Hindlimb muscle (tissue), 1 donor: ENCODE measurements around the gene CCNF. TPM values are rescaled to one million over a fixed set of nuclear protein-coding genes. Genes with fewer than 3 reads are reported as not detected.
A peak's percentile ranks its signal among the peaks of the same experiment; 100 is the strongest.

ENCODE experiments used
- DNase-seq: peaks from one replicate; pipeline ENCODE4 v3.0.0-alpha.2; 2013
- polyA plus RNA-seq: library from polyadenylated mRNA; unstranded; fragments of 120-200 nt; gene quantifications from one replicate; pipeline ENCODE4 v1.2.1, GENCODE V29; 2013; ENCODE audit not compliant: insufficient read length

CCNF gene
- polyA plus RNA-seq, 1 donor, result 7.0 TPM

DNA sequence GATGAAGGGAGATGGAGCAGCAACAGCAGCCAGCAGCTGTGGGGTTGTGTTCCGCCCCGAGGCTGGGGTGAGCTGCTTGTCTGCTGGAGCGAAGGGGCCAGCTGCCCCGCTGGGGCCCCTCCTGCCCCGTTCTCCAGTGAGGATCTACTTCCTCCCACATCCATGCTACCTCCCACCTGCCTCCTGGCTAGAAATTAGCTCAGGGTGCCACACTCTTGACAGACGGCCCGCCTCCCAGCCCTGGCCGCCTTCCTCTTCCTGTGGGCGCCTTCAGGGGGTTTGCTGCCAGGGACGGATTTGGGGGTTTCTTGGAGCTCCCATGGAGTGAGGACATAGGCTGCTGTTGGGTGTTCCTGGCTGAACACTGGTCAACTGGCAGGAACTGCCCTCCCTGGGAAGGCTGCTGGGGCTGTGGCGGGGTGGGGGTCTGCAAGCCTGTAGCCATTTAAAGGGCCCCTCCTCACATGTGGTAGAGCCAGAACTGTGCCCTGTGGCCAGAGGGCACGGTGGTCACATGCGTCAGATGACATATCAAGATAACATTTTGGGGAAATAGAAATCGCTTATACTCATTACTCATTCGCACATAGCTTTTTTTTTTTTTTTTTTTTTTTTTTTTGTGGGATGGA lies 58.8 kb downstream of the CCNF start:
- no peak for DNase-seq

DNA sequence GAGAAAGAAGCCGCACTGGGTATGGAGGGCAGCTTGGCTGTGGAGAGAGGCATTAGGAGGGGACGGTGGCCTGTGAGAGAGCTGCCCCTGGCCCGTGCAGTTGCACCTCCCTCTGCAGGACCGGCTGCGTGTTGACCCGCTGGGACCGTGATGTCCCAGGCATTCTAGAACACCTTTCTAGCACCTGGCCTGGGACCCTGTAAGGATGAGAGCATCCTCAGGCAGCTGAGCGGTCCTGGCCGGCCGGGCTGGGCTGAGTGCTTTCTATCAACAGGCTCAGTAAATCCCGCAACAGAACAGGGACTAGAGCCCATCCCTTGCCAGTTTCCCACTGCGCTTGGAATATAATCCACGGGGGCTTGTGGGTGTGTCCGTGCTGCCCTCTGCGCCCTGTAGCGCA lies 60.3 kb downstream of the CCNF start:
- no peak for DNase-seq

DNA sequence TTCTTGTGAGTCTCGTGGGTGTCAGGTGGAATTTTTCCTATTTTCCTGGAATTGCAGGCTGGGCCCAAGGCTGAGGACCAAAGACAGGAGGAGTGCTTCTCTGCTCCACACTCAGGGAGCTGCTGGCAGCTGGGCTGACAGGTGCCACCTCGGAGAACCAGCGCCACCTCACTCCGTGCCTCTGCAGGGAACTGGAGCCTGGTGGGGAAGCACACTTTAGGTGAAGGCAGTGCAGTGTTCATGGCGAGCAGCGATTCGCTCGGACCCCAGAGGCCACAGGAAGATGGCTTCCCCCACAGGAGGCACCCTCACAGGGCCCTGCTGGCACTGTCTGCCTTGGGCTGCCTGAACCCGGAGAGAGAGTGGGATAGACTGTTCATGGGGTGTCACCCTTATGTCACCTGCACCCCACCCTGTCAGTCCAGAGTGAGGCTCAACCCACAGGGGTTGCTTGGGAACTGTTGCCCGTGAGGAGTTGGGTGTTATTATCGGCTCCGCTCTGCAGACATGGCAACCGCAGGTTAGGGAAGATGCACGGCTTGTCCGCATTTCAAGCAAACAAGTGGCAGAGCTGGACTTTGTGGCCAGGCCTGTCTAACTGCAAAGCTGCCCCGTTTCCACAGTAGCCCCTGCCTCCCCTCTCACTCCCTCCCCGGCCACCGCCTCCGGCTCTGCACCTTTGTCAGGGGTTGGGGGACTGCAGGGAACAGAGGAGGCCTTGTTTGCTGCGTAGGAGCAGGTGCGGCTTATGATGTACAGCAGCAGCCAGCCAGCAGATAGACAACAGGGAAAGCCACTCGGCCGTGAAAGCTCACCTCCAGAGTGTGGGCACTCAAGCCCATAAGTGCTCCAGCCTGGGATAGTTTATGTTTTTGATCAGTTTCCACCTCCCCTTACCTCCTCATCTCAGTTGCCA lies 61.2 kb downstream of the CCNF start:
- DNase-seq, result no peak

DNA sequence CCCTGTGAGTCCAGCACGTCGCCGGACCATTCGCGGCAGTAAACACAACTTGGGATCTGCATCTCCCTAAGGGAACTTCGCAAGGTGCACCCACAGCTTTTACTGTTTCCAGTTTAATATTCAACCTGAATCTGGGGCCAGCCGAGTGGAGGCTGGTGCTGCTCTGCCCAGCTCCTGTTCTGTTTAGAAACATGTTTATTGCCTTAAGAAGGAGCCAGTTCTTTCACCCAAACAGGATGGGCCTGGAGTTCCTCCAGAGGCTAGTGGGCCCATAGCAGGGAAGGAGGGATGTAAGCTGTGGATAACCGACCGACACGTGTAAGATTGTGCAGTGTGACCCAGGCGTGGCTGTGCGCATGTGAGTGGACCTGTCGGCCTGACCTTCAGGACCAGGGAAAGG lies 63.0 kb downstream of the CCNF start:
- DNase-seq, result no peak

DNA sequence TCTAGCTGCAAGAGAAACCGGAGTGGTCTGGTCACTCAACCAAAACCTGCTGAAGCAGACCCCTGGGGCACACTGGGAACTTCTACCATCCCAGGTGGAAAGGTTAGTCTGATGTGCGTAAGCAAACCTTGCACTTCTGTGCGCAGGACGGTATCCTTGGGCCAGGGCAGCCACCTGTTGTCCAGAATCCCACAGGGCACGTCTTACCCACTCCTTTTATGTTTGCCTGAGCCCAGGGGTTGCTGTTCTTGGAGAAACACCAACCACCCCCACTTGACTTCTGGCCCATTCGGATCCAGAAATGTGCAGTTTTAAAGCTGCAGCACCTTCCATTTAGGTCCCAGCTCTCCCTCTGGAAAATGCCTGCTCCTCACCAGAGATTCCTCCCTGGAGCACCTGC lies 64.4 kb downstream of the CCNF start:
- DNase-seq, result no peak

DNA sequence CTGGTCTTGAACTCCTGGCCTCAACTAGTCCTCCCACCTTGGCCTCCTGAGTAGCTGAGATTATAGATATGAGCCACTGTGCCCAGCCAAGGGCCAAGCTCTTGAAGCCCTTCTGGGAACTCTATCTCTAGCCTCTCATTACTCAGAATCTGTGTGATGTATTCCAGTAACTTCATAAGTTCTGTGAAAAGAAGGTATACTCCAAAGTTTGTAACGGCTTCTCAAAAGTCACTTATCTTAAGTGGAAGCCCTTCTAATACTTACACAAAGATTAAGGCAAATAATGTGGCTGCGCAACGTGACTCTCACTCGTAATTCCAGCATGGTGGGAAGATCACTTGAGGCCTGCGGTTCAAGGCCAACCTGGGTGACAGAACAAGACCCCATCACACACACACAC lies 65.4 kb downstream of the CCNF start:
- no peak for DNase-seq

DNA sequence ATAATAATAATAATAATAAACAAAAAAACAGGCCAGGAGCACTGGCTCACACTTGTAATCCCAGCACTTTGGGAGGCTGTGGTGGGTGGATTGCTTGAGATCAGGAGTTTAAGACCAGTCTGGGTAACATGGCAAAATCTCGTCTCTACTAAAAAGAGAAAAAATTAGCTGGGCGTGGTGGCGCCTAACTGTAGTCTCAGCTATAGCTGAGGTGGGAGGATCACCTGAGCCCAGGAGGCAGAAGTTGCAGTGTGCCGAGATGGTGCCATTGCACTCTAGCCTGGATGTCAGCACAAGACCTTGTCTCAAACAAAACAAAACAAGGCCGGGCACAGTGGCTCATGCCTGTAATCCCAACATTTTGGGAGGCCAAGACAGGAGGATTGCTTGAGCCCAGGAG lies 65.8 kb downstream of the CCNF start:
- no peak for DNase-seq

DNA sequence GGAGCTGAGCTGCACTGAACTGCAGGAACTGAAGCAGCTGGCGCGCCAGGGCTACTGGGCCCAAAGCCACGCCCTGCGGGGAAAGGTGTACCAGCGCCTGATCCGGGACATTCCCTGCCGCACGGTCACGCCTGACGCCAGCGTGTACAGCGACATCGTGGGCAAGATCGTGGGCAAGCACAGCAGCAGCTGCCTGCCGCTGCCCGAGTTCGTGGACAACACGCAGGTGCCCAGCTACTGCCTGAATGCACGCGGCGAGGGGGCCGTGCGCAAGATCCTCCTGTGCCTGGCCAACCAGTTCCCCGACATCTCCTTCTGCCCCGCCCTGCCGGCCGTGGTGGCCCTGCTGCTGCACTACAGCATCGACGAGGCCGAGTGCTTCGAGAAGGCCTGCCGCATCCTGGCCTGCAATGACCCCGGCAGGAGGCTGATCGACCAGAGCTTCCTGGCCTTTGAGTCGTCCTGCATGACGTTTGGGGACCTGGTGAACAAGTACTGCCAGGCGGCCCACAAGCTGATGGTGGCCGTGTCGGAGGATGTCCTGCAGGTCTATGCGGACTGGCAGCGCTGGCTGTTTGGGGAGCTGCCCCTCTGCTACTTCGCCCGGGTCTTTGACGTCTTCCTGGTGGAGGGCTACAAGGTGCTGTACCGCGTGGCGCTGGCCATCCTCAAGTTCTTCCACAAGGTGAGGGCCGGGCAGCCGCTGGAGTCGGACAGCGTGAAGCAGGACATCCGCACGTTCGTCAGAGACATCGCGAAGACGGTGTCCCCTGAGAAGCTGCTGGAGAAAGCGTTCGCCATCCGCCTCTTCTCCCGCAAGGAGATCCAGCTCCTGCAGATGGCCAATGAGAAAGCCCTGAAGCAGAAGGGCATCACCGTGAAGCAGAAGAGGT lies 67.2 kb downstream of the CCNF start:
- DNase-seq, result no peak

DNA sequence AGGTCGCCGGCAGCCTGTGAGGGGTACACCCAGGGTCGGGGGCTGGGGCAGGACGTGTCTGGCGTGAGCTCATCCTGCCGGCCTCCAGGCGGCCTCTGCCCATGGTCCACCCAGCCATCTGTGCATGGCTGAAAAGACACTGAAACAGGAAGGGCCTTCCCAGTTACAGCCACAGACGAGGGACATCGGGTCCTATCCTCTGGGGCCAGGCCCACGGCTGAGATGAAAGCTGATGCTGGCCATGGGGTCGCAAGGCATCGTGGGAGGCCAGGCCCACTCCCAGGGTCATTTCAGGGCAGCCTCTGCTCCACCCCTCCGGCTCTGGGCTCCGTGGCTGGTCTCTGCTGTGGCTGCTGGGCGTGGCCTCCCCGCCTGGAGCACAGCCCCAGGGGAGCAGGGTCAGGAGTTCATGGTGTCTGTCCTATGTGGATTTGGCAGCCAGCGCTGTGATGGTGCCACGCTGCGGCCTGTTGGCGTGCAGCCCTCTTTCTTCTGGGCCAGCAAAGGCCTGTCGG lies 67.9 kb downstream of the CCNF start:
- DNase-seq, result no peak

DNA sequence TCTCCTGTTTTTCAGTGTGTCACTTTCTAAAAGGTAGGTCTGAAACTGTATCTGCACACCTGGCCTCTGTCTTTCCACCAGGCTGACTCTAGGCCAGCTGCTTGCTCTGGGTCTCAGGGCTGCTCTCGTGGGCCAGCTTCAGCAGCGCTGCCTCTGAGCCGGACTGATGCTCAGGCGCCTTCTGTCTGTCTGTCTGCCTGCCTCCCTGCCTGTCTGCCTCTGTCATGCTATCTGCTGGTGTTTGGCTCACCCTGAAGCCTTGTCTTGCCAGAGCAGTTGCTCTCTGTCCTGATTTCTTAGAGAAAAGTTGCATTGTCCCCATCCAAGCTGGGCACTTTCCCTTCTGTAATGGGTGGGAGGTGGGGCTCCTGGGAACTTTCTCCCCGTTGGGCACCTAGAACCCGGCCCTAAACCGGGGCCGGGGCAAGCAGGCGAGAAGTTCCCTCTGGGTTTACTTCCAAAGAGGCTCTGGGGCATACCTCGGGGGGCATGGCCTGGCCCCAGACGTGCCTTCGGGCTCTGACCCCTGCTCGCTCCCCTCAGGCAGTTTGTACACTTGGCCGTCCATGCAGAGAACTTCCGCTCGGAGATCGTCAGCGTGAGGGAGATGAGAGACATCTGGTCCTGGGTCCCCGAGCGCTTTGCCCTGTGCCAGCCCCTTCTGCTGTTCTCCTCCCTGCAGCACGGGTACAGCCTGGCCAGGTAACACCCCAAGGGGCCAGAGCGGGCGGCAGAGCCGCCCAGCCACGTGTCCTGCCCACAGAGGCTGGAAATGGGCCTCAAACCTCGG lies 68.6 kb downstream of the CCNF start:
- no peak for DNase-seq

DNA sequence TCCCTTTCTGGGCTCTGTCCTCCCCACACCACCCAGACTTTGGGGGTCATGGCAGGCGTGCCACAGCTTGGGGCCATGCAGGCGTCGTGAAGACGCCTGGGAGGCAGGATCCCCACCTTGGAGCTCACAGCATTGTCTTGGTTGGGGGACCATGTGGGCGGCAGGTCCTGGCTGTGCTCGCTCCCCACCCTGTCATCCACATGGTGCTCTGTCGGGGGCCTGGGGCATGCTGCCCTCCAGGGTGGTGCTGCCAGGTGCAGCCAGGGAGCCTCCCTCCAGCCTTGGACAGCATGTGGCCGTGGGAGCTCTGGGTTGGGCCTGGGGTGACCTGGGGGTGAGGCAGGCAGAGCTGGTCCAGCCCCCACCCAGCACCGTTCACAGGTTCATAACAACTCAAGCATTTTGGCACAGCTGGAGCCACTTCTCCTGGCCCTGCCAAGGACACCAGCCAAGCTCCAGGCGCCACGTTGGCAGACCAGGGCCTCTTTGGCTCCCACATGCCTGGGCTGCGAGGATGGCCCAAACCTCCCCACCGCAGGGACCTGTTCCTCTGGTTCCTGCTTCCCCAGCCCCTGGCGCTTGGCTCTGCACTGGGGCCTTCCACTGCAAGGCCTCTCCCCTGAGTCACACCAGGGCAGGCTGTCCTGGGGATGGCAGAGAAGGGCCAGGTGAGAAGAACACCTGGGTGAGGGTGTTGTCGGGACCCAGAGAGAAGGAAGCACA lies 69.4 kb downstream of the CCNF start:
- DNase-seq, result no peak

DNA sequence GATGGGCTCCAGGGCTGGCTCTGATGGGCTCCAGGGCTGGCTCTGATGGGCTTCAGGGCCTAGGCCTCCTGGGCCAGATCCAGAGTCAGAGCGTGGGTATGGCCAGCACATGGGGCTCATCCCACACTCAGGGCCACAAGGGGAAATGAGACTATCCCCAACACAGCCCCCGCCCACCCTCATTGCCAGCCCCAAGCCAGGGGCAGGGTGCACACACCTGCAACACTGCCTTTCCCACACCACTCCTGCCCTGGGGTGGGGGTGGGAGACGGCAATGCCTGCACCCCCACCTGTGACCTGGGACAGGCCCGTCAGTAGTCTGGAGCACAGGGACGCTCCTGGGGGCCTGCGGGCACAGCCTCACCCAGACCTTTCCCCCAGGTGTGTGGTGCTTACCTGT lies 70.2 kb downstream of the CCNF start:
- no peak for DNase-seq

DNA sequence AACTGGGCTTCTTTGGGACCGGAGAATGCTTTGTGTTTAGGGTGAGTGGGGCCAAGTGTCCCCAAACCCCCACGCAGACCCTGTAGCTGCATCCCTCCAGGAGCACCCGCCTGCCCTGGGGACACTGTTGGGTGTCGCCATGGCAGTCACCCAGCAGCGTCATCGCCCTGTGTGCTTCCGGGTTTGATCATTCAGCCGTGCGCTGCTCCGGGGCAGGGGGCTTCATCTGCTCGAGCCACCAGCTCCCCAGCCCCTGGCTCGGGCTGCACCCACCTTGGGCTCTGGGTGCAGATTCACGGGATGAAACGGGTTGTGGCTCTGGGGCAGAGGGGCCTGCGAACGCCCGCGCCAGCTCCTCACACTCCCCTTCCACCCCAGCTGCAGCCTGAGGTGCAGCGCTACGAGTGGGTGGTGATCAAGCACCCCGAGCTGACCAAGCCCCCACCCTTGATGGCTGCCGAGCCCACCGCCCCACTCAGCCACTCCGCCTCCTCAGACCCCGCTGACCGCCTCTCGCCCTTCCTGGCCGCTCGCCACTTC lies 70.7 kb downstream of the CCNF start:
- no peak for DNase-seq

DNA sequence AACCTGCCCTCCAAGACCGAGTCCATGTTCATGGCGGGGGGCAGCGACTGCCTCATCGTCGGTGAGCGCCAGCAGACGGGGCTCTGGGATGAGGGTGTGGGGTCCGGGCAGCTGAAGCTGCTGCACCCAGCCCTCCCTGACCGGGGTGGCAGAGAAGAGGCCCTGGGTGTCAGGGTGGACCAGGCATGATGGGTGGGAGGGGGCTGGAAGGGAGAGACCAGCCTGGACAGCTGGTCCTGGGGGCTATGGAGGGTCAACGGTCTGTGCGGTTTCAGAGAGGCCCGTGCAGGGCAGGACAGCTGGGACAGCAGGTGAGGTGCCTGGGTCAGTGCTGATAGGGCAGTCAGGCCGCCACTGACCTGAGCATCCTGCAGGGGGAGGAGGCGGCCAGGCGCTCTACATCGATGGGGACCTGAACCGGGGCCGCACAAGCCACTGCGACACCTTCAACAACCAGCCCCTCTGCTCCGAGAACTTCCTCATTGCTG lies 71.2 kb downstream of the CCNF start:
- no peak for DNase-seq

DNA sequence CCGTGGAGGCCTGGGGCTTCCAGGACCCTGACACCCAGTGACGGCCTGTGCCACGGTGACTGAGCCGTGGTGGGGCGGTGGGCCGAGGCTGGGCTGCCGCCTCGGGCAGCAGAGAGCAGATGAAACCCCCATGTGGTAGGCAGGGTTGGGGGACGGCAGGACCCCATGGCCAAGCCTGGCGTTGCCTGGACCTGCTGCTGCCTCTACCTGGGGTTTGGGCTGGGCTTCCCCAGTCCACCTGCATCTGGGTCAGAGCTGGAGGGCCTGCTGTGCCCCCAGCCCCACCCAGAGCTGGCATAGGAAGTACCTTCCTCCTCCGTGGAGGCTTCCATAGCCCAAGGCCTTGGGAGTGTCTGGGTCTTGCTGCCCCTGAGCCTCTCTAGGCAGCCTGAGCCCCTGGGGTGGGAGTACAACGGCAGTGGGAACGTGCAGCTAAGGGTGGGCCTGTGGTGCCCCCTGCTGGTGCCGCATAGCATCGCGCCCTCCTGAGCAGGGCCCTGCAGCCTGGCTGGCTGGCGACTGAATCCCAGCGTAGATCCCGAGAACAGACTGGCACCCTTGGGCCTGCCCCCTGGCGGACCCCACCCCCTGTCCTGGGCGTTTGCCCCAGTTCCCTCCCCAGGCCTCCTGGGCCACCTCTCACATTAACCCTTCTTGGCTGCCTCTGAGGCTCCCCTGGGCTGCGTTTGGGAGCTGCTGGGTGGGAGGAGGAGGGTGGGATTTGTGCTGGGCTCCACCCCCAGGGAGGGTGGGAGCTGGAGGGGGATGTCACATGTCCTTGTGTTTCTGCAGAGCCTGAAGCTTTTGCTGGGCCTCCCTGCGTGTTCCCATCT lies 71.9 kb downstream of the CCNF start:
- DNase-seq, result peak; percentile 91

DNA sequence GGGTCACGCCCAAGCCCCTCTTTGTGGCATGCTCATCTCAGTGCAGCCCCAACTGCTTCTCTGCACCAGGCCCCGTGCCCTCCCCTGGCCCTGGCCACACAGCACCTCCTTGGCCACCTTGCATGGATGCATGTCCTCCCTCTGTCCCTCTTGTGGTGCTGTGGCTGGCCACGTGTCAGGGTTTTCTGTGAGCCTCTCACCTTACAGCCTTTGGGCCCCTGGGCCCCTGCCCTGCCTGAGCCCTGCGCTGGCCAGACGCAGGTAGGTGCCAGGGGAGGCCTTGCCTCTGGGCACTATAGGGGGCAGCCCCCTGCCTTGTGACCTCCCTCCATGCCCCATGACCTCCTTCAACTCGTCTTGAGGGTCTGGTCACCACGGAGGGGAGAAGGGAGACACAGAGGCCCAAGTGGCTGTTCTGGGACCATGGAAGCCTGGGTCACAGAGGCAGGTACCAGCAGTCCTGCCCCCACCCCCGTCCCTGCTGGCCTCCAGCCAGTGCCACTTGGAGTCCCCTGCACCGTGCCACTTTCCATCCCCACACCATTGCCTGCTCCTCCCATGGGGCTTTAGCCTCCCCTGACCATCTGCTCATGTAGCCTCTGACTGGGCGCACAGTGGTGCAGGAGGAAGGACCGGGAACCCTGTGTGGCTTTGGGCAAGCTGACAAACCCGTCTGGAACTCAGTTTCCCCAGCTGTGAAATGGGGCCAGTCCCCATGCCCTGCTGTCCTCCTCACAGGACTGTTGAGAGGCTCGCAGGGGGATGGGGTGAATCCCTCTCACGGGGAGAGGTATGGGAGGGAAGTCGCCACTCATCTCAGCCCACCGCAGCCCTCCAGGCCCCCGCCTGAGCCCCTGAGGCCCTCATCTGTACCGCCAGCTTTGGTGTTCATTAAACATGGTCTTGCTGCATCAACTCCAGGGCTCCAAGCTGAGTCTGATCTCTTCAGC lies 73.0 kb downstream of the CCNF start:
- DNase-seq, result no peak

DNA sequence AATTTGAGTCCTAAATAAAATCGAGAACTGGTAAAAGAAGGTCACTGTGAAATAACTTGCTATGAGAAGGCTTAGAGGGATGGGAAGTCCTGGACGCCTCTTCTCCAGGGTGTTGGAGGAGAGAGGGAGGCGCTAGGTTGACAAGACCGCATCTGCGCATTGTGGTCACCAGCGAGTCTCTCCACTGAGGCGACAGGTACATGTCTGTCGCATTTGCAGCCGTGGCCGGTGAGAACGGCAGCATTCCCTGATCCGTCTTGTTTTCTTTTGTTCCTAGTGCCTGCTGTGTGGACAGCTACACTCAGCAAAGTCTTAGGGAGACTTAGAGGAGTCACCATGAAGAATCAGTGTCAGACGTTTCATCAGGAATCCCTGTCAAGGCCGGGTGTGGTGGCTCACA lies 76.4 kb downstream of the CCNF start:
- no peak for DNase-seq

DNA sequence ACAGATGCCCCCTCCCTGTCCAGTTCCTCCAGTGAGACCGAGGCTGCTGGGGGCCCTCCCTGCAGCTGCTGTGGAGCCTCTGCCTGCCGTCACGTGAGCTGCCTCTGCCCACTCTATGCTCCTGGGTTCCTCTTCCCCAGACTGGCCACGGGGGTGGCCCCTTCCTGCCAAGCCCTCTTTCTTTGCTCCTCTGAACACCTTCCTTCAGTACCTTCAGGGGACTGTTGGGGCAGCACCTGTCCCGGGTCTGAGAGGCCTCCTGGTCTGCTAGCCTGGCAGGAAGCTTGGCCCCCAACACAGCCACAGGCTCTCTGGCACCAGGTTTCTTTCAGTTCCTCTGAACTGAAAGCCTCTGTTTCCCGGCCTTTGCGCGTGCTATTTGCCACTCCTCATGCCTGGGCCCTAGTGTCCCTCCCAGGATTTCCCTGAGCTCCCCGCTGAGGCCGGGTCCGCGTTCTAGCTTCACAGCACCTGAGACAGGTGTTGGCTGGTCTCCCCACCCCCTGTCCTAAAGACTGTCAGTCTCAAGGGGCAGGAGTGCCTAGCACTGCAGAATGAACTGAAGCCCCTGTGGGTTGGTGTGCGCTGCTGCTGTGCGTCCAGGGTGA lies 77.9 kb downstream of the CCNF start:
- DNase-seq, result no peak
